ENCODE results near the gene EFCAB8.
"Not testable (repeated sequence)": the region's sequence is repeated elsewhere in the genome, so short reads cannot be mapped to it uniquely, and the experiment has no call there.

Gene EFCAB8

GRCh38 chr20:32888636-32889035, 29.9 kb downstream of the EFCAB8 start:
- no peak for DNase-seq

GRCh38 chr20:32889281-32889680, 30.6 kb downstream of the EFCAB8 start:
- DNase-seq = no peak

- DNase-seq = no peak
Measured at GRCh38 chr20:32891491-32891890, 32.8 kb downstream of the EFCAB8 start.

GRCh38 chr20:32891926-32892660, 33.4 kb downstream of the EFCAB8 start:
- DNase-seq = no peak

GRCh38 chr20:32893263-32894025, 34.7 kb downstream of the EFCAB8 start:
- no peak for DNase-seq

GRCh38 chr20:32894026-32894483, 35.3 kb downstream of the EFCAB8 start:
- no peak for DNase-seq

- no peak for DNase-seq
Measured at GRCh38 chr20:32894711-32895355, 36.1 kb downstream of the EFCAB8 start.

GRCh38 chr20:32896521-32897280, 38.0 kb downstream of the EFCAB8 start:
- DNase-seq = no peak

- no peak for DNase-seq
Measured at GRCh38 chr20:32898729-32899128, 40.0 kb downstream of the EFCAB8 start.

GRCh38 chr20:32902456-32903420, 44.0 kb downstream of the EFCAB8 start:
- no peak for DNase-seq

GRCh38 chr20:32903666-32904175, 45.0 kb downstream of the EFCAB8 start:
- DNase-seq = no peak

- not testable (repeated sequence) for DNase-seq
Measured at GRCh38 chr20:32904678-32905077, 46.0 kb downstream of the EFCAB8 start.

GRCh38 chr20:32906200-32906599, 47.5 kb downstream of the EFCAB8 start:
- DNase-seq = no peak

GRCh38 chr20:32906871-32907495, 48.3 kb downstream of the EFCAB8 start:
- no peak for DNase-seq

GRCh38 chr20:32907886-32908285, 49.2 kb downstream of the EFCAB8 start:
- DNase-seq = no peak

- no peak for DNase-seq
Measured at GRCh38 chr20:32908334-32909292, 49.9 kb downstream of the EFCAB8 start.

- DNase-seq = no peak
Measured at GRCh38 chr20:32909451-32909850, 50.7 kb downstream of the EFCAB8 start.

GRCh38 chr20:32909896-32910571, 51.3 kb downstream of the EFCAB8 start:
- DNase-seq = no peak

GRCh38 chr20:32911355-32911754, 52.6 kb downstream of the EFCAB8 start:
- DNase-seq = no peak
